SHP77 (cell line): ENCODE data around the gene CASK.

Source experiments
- DNase-seq, 2 experiments: peaks; one replicate each; lab custom pipeline; 2025; lab: John Stamatoyannopoulos, UW

CASK gene

GRCh38 chrX:41470706-41471105 is 452.6 kb downstream of the CASK start:
- DNase-seq: no peak

- DNase-seq: peak in 1 of 2 experiments; percentile 31
These were observed 454.6 kb downstream of the CASK start for GRCh38 chrX:41468647-41469323.
